ENCODE data around the gene TBL1X. TPM values are rescaled to one million over a fixed set of nuclear protein-coding genes. Genes with fewer than 3 reads are reported as not detected.

TBL1X gene
- total and polyA plus RNA-seq, 8 donors = 4.7 to 53.1 (median 9.5) TPM

DNA sequence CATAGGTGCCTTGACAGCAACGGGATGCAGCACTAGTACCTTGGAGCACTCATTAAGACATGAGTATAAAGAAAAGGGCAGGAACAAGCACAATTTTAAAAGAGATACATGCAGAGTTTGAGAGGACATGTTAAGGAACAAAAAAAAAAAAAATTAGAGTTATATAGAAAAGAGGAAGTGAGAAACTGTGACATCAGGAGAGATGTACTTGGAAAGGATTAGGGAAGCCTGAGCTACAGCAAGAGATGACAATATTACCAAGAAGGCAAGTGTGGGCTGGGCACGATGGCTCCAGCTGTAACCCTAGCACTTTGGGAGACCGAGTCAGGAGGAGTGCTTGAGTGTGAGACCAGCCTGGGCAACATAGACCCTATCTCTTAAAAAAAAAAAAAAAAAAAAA is 263.4 kb downstream of the TBL1X start:
- DNase-seq = no peak
- intact Hi-C loops (cut with DNase I; ENCODE audit: low total_unique reads) = no loop called here
- no peak overlapping the region for H3K27ac ChIP-seq
- H3K27me3 ChIP-seq = no peaks in the 10 kb centered on the region
- no peaks in the 10 kb centered on the region for H3K4me1 ChIP-seq
- H3K4me3 ChIP-seq = no peak overlapping the region
- no peak for TF ChIP-seq EP300 (IDR thresholded peaks at IDR 0.05)
- TF ChIP-seq, protein P1, sequence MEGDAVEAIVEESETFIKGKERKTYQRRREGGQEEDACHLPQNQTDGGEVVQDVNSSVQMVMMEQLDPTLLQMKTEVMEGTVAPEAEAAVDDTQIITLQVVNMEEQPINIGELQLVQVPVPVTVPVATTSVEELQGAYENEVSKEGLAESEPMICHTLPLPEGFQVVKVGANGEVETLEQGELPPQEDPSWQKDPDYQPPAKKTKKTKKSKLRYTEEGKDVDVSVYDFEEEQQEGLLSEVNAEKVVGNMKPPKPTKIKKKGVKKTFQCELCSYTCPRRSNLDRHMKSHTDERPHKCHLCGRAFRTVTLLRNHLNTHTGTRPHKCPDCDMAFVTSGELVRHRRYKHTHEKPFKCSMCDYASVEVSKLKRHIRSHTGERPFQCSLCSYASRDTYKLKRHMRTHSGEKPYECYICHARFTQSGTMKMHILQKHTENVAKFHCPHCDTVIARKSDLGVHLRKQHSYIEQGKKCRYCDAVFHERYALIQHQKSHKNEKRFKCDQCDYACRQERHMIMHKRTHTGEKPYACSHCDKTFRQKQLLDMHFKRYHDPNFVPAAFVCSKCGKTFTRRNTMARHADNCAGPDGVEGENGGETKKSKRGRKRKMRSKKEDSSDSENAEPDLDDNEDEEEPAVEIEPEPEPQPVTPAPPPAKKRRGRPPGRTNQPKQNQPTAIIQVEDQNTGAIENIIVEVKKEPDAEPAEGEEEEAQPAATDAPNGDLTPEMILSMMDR (IDR thresholded peaks at IDR 0.05) = no peak
- no peaks in the 10 kb centered on the region for H3K36me3 ChIP-seq
- WGBS, 5 donors = 71 to 97% (median 87%) methylated on average over 3 of the region's 3 CpGs
- H3K9me3 ChIP-seq = peaks cover 0 to 39% (median 17%) of the 10 kb centered on the region in 4 donors

DNA sequence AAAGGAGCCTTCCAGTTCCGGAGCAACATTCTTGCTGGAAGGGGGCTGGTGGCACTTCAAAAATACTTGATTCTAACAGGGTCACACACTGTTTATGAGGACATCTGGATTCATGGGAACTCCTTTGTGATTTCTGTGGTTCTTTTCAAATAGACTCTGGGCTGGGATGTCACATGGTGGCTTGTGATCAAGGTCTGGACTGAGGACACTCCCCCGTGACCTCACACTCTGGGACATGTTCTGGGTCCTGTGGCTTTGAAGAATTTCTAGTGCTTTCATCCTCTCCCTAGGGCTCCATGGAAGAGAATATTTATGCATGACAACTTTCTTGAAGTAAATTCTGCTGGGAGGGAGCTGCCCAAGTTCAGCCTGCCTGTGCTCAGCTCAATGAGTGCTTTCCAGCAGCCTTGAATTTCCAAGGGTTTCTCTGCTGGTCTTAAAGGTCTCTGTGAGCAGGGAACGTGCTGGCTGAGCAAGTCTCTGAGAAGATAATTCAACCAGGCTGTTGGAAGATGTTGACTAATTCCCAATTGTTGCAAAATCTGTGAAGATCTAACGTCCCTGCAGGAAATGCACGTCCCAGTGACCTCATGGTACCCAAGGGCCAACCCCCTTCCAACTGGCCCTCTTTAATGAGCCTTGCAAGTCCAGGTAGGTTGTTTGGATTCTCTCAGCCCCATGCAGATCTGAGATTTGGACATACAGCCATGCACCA is 264.5 kb downstream of the TBL1X start:
- intact Hi-C loops (cut with DNase I; ENCODE audit: low total_unique reads) = no loop called here
- Histone ChIP-seq H3K36me3 (no peaks in the 10 kb centered on the region), H3K4me1 (no peaks in the 10 kb centered on the region), H3K4me3 (no peak overlapping the region), H3K27me3 (no peaks in the 10 kb centered on the region), H3K27ac (no peak overlapping the region), H3K9me3 (peaks cover 0 to 41% (median 17%) of the 10 kb centered on the region in 4 donors)
- DNase-seq = no peak
- TF ChIP-seq POLR2A (IDR thresholded peaks at IDR 0.05) = no peak
- no peak for TF ChIP-seq EP300 (IDR thresholded peaks at IDR 0.05)
- WGBS, 5 donors = 72 to 84% (median 82%) methylated on average over 5 of the region's 5 CpGs

DNA sequence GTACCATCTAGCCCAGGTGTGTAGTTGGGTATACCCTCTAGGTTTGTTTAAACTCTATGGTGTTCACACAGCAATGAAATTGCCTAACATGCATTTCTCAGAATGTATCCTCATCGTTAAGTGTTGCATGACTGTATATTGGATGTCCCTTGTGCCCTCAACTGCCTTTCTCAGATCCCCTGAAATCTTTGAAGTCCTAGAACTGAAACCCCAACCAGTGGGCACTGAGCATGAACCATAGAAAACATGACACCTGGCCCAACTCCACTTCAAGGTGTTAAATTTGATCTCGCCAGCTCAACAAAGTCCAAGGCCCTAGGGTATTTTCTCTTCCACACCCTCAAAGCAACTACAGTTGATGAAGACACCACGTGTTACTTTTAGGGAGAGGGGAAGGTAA is 265.2 kb downstream of the TBL1X start:
- no peaks in the 10 kb centered on the region for H3K4me1 ChIP-seq
- H3K27ac ChIP-seq = no peak overlapping the region
- no peaks in the 10 kb centered on the region for H3K27me3 ChIP-seq
- WGBS, 5 donors = 74 to 85% (median 81%) methylated on average over 3 of the region's 3 CpGs
- intact Hi-C loops (cut with DNase I; ENCODE audit: low total_unique reads) = no loop called here
- no peaks in the 10 kb centered on the region for H3K36me3 ChIP-seq
- H3K9me3 ChIP-seq = peaks cover 0 to 38% (median 21%) of the 10 kb centered on the region in 4 donors
- no peak overlapping the region for H3K4me3 ChIP-seq
- DNase-seq = no peak
- TF ChIP-seq POLR2A (IDR thresholded peaks at IDR 0.05) (no peak), EP300 (IDR thresholded peaks at IDR 0.05) (no peak), POLR2AphosphoS5 (IDR thresholded peaks at IDR 0.05) (no peak)
- TF ChIP-seq, protein P1 (IDR thresholded peaks at IDR 0.05) = no peak

DNA sequence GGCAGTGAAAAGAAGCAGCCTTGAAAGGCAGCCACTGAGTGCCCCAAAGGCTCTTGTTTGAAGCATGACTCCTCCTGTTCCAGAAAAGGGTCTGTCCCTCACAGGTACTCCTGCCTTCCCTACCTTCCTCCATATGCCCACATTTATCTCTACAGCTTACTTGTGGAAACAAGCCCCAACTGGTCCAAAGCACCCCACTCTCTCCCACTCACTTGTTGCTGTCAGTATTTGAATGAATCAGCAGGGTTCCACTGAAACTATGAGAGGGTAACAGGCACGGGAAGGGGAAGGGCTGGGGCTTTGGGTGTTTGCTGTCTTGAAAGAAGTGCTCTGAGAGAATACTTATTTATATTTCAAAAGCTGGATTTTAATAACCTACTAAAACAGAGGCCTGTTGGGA is 265.9 kb downstream of the TBL1X start:
- WGBS, 5 donors = 65 to 89% (median 70%) methylated on average over 1 of the region's 1 CpG
- no peaks in the 10 kb centered on the region for H3K36me3 ChIP-seq
- no peak for DNase-seq
- peaks cover 0 to 38% (median 21%) of the 10 kb centered on the region in 4 donors for H3K9me3 ChIP-seq
- intact Hi-C loops (cut with DNase I; ENCODE audit: low total_unique reads) = no loop called here
- H3K27me3 ChIP-seq = no peaks in the 10 kb centered on the region
- TF ChIP-seq, protein P1 (IDR thresholded peaks at IDR 0.05) = no peak
- TF ChIP-seq POLR2AphosphoS5 (IDR thresholded peaks at IDR 0.05) = no peak
- no peak for TF ChIP-seq EP300 (IDR thresholded peaks at IDR 0.05)
- no peak for TF ChIP-seq POLR2A (IDR thresholded peaks at IDR 0.05)
- H3K4me1 ChIP-seq = no peaks in the 10 kb centered on the region
- H3K27ac ChIP-seq = no peak overlapping the region
- H3K4me3 ChIP-seq = no peak overlapping the region

DNA sequence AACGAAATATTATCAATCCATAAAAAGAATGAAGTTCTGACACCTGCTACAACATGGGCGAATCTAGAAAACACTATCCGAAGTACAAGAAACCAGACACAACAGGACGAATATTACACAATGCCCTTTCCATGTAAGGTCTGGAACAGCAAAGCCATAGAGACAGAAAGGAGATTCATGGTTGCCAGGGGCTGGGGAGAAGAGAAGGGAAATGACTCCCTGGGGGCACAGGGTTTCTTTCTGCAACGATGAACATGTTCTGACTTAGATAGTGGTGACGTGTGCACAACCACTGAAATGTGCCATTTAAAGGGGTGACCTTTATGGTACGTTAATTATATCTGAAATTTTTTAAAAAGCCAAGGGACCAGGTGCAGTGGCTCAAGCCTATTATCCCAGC is 272.5 kb downstream of the TBL1X start:
- no peak for DNase-seq
- no peaks in the 10 kb centered on the region for H3K4me1 ChIP-seq
- H3K27ac ChIP-seq = no peak overlapping the region
- TF ChIP-seq EP300 (IDR thresholded peaks at IDR 0.05) (no peak), POLR2AphosphoS5 (IDR thresholded peaks at IDR 0.05) (no peak), POLR2A (IDR thresholded peaks at IDR 0.05) (no peak)
- TF ChIP-seq, protein P1 (IDR thresholded peaks at IDR 0.05) = no peak
- no peak overlapping the region for H3K4me3 ChIP-seq
- H3K36me3 ChIP-seq = no peaks in the 10 kb centered on the region
- intact Hi-C loops (cut with DNase I; ENCODE audit: low total_unique reads) = no loop called here
- 80 to 94% (median 83%) methylated on average over 7 of the region's 7 CpGs for WGBS, 5 donors
- peaks cover 0 to 11% (median 4%) of the 10 kb centered on the region in 4 donors for H3K9me3 ChIP-seq
- no peaks in the 10 kb centered on the region for H3K27me3 ChIP-seq

Data from stomach (tissue), 9 donors.